RKO (cell line): ENCODE results near the gene ADCY6.
"Not testable (repeated sequence)": the region's sequence is repeated elsewhere in the genome, so short reads cannot be mapped to it uniquely, and the experiment has no call there.

ENCODE experiments used
- DNase-seq: peaks from one replicate; pipeline ENCODE4 v3.0.0-alpha.2; 2016; ENCODE audit warnings: low spot score

The ADCY6 gene

DNA sequence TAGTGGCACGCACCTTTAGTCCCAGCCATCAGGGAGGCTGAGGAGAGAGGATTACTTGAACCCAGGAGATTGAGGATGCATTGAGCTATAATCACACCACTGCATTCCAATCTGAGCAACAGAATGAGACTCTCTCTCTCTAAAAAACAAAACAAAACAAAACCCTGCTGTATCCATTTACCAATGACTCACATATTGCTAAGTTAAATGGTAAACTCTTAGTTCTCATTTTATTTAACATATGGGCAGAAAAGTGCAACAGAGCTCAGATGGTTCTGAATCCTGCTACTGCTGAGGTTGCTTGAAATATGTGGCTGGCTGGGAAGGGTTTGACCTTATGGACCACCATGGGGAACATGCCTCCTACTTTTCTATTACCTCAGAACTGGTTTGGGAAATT is 38.7 kb downstream of the ADCY6 start:
- no peak for DNase-seq

DNA sequence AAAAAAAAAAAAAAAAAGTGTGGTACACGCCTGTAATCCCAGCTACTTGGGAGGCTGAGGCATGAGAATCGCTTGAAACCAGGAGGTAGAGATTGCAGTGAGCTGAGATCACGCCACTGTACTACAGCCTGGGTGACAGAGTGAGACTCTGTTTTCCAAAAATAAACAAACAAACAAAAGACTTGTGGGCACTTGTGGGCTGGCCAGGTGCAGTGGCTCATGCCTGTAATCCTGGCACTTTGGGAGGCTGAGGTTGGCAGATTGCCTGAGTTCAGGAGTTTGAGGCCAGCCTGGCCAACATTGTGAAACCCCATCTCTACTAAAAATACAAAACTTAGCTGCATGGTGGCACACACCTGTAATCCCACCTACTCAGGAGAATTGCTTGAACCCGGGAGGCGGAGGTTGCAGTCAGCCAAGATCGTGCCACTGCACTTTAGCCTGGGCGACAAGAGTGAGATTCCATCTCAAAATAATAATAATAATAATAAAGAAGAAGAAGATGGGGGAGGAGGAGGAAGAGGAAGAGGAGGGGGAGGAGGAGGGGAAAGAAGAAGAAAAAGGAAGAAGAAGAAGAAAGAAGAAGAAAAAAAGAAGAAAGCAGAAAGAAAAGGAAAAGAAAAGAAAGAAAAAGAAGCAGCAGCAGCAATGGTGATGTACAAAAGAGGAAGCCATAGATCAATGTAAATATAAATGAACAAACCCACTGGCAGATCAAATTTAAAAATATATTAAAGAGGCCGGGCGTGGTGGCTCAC is 44.5 kb downstream of the ADCY6 start:
- DNase-seq: no peak

DNA sequence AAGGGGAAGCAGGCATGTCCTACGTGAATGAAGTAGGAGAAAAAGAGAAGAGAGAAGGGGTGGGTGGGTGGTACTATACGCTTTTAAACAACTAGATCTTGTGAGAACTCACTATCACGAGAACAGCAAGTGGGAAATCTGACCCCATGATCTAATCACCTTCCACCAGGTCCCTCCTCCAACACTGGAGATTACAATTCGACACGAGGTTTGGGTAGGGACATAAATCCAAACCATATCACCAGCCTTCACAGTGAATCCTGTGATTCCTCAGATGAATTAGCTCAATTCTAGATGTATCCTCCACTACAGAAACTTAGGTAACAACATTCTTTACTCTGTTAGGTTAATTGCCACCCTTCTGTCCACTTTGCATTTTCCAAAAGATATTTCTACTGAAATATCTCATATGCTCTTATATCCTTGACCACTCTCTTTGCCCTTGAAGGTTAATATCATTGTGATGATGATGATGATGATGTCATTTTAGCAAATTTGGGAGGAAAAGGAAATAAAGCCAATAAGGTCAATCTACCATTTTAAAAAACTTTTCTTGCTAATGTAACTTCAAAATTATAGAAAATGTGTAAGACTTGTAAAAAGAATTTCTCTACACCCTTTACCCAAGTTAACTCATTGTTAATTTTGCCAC is 49.1 kb downstream of the ADCY6 start:
- no peak for DNase-seq

DNA sequence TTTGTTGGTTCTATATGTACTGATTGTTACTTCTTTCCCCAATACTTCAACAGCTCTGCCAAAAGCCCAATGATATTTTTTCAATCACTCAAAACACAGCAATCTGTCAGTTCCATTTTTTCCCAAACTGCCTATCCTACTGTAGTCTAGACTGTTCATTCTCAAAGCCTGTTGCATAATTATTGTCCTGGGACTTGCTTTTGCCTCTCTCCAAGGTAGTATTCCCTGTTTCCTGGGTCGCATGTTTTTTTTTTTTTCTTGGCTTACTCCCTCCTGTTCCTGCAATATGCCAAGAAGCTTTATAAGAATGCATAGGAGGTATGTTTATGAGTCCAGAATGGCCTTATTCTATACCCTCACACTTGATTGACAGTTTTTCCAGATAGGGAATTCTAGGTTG is 52.4 kb downstream of the ADCY6 start:
- DNase-seq: no peak

DNA sequence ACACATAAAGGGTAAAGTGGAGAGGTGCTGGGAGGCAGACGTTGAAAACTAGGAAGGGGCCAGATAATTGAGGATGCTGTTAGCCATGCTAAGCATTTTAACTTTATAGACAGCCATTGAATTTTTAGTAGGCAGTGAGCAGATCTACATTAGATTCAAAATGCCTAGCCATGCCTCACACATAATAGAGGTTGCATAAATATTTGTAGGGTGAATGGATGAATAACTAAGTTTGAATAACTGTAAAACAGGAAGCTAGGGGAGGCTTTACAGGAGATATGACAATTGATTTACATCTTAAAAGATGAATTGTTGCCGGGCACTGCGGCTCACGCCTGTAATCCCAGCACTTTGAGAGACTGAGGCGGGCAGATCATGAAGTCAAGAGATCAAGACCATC is 60.1 kb downstream of the ADCY6 start:
- DNase-seq: no peak

DNA sequence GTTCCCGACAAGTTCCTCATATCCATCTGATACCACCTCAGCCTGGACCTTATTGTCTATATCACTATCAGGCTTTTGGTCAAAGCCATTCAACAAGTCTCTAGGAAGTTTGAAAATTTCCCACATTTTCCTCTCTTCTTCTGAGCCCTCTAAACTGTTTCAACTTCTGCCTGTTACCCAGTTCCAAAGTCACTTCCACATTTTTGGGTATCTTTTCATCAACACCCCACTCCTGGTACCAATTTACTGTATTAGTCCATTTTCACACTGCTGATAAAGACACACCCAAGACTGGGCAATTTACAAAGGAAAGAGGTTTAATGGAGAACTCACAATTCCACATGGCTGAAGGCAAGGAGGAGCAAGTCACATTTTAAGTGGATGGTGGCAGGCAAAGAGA is 68.2 kb downstream of the ADCY6 start:
- DNase-seq: not testable (repeated sequence)

DNA sequence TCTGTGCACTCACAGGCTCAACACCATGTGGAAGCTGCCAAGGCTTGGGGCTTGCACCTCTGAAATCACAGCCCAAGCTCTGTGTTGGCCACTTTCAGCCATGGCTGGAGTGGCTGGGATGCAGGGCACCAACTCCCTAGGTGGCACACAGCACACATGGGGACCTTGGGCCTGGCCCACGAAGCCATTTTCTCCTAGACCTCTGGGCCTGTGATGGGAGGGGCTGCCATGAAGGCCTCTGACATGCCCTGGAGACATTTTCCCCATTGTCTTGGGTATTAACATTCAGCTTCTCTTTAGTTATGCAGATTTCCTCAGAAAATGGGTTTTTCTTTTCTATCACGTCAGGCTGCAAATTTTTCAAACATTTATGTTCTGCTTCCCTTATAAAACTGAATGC is 68.7 kb downstream of the ADCY6 start:
- DNase-seq: not testable (repeated sequence)

DNA sequence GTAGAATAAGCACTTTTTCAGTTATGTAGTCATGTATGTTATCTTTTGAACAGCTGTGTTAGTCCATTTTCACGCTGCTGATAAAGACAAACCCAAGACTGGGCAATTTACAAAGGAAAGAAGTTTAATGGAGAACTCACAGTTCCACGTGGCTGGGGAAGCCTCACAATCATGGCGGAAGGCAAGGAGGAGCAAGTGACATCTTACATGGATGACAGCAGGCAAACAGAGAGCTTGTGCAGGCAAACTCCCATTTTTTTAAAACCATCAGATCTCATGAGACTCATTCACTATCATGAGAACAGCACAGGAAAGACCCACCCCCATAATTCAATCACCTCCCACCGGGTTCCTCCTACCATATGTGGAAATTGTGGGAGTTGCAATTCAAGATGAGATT is 69.9 kb downstream of the ADCY6 start:
- DNase-seq: not testable (repeated sequence)

DNA sequence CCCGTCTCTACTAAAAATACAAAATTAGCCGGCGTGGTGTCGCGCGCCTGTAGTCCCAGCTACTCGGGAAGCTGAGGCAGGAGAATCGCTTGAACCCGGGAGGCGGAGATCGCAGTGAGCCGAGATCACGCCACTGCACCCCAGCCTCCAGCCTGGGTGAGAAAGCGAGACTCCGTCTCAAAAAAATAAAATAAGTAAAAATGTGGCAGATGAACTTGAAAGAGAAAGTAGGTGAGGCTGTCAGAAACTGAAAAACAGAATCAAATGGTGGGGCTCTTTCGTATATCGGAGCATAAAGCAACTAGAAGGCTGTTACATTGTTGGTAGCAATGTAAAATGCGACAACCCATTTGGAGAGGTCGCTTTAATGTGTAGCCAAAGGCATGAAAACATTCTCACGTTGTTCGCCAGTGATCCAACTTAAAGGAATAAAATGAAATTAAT is 71.6 kb downstream of the ADCY6 start:
- DNase-seq: no peak

DNA sequence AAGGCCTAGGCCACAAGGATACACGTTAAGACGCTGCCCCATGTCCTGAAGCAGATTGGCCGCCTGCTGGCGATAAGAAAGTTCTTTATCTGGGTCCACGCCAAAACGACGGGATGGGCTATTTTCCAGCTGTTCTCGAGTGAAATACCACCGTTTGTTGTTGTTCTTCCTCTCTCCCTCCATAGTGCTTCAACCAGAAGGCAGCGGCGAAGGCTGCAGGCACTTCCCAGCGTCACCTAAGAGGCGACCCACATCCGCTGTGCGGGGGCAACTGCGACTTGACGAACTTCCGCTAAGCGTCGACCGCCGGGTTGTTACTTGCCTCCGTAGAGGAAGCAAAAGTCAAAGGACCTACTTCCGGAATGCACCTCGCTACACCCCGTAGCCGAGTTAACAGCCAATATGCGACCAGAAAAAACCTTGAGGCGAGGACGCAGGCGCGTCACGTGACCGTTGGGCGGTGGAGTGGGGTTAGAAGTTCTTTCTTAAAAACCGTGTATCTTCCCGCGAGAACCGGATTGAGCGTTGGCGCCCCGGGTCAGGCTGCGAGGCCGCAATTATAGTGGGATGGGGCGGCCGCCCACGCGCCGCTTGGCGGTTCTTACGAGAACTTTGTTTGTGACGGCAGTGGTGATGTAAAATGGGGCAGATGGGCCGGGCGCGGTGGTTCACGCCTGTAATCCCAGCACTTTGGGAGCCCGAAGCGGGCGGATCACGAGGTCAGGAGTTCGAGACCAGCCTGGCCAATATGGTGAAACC is 72.2 kb downstream of the ADCY6 start, which contains the start of gene CCNT1:
CCNT1 (minus strand) TSS at position 215 of the 759 bp plus-strand sequence; CDS start at position 183, 32 bp downstream.
- DNase-seq: peak; percentile 100
